T follicular helper cell (primary cell): Measurements from ENCODE around the gene SMG9.

ENCODE experiments used
- DNase-seq: peaks from one replicate; pipeline ENCODE4 v3.0.0-alpha.2; 2020; ENCODE audit warnings: low read depth
- total RNA-seq, 2 experiments: gene quantifications; one replicate each; lab custom pipeline; 2026; lab: John Stamatoyannopoulos, UW

SMG9 gene, protein sequence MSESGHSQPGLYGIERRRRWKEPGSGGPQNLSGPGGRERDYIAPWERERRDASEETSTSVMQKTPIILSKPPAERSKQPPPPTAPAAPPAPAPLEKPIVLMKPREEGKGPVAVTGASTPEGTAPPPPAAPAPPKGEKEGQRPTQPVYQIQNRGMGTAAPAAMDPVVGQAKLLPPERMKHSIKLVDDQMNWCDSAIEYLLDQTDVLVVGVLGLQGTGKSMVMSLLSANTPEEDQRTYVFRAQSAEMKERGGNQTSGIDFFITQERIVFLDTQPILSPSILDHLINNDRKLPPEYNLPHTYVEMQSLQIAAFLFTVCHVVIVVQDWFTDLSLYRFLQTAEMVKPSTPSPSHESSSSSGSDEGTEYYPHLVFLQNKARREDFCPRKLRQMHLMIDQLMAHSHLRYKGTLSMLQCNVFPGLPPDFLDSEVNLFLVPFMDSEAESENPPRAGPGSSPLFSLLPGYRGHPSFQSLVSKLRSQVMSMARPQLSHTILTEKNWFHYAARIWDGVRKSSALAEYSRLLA
- 43.4 to 49.3 reads per million in 2 experiments for total RNA-seq

DNA sequence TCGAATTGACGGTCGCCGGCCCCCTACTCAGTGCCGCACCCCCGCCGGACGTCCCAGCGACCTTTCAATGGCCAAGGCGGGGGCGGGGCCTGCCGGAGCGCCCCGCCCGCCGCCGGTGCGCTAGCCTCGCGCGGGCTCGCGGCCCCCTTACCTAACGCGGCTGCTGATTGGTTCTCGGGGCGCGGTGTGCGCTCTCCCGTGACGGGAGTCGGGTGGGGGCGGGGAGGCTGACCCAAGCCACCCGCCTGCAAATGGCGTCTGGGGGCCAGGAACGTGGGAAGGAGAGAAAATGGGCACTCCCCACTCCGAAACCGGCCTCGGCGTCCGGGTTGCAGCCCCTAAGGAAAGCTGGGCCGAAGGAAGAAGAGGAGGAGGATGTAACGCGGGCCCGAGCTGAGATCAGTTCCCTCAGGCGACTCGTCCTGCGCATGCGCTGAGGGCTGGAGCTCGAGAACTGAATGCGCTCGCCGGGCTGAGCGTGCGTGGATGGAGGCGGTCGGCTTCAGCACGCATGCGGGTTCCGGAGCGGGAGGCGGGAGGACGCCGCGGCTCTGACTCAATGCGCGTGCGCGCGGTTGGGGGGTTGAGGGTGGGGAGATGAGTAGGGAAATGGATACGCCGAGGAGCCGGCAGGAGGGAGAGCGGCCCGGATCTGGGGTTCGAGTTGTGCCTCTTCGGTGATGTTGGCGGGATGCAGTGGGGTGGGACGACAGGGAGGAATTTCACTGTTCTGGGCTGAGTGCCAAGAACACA lies at the start of gene SMG9:
Gene SMG9, minus strand, starts transcription at position 460 of the 753 bp plus-strand sequence. CDS start 4,221 bp downstream, outside the sequence.
- DNase-seq, result peak; percentile 98

DNA sequence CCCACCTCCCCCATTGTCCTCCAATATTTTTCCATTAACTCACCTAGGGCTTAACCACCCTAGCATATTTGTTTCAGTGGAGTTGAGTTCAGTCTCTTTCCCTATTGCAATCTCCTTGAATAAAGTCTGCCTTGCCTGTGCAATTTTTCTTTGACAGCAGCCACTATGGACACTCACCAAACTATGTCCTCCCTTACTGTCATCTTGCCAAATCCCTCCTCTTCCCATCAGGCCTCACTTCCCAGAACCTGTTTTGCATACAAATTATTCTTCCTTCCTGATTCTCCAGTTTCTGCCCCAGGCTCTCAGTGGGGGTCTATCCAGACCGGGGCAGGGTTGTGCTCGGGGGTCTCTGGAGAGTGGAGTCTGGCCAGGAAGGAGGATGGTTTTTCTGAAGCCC lies 49.7 kb upstream of the SMG9 start:
- DNase-seq, result no peak

DNA sequence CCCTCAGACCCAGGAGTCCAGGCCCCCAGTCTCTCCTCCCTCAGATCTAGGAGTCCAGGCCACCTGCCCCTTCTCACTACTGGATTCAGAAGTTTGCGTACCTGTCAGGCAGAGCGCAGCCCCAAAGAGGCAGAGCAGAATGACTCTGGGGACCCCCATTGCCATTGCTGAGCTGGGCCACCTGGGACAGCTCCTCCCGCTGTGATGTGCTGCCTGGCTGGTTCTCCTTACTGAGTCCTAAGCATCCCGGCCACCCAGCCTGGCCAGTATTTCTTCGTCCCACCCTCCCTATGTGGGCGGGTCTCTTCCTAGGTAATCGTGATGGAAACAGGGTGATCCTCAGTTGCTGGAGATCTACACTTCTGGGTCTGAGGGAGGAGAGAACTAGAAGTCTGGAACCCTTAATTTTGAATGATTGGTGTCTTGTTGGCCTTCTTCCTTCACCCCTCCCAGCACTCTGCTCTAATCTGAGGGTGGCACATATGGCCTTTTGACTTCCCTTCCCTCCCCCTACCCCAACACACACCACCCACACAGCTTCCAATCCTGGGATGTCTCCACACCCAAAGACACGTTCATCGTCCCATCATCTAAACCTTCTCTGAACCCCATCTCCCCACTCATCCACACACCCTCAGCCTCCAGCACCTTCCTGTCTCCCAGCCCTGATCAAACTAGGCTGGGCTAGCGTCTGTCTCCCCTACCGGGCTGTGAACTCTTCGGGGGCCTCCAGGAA lies 47.6 kb upstream of the SMG9 start, which contains the start of gene LYPD5:
Gene LYPD5, minus strand, starts transcription at position 232 of the 736 bp plus-strand sequence. Its CDS starts 67 bp downstream, at position 165.
- DNase-seq, result no peak

- no peak for DNase-seq
Measured at GRCh38 chr19:43799502-43800142, 44.9 kb upstream of the SMG9 start.

DNA sequence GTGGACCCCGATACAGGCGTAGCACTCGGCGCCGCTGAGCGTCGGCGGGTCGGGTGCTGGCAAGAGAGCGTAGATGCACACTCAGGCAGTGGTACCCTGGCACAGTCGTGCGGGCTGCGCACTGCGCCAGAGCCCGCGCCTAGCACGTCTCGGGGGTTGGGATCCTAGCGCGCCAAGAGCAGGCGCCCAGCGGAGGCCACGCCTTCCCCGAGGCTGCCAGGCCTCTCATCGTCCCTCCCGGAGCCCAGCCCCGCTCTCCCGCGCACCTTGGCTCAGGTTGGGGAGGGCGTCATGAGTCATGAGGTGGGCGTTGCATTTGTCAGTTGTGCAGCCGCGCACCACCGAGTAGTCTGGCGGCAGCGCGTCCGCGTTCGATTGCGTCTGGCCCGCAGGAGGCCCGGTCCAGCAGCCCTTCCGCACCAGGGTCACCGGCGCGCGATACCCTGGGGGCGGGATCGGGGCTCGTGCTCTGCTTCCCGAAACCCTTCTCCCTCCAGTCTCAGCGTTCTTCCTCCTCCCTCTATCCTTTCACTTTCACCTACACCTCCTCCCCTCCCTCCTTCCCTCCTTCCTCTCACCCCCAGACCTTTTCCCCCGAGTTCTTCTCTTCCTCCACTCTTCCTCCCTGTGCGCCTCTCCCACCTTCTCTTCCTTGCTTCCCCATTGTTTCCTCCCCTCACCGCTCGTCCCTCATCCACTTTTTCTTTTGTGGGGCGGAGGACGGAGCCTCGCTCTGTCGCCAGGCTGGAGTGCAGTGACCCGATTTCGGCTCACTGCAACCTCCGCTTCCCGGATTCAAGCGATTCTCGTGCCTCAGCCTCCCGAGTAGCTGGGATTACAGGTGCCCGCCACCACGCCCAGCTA lies 44.0 kb upstream of the SMG9 start:
- DNase-seq, result peak; percentile 37

- no peak for DNase-seq
Measured at GRCh38 chr19:43798026-43798545, 43.3 kb upstream of the SMG9 start.

DNA sequence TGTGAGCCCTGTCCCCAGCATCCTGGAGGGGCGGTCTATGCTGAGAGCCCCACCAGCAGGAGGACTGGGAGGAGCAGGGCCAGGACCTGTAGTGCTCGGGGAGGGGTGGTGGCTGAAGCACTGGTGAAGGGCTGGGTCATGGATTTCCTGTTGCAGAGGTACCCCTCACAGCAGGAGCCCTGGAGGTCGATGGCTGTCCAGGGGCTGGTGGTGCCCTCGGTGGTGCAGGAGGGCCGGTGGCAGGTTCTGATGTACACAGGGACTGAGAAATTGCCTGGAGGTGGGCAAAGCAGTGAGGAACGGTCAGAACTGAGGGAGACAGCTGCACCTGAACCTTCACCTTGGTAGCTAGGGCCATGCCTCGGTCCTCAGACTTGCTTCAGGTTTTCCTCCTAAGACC lies 42.8 kb upstream of the SMG9 start:
- no peak for DNase-seq

DNA sequence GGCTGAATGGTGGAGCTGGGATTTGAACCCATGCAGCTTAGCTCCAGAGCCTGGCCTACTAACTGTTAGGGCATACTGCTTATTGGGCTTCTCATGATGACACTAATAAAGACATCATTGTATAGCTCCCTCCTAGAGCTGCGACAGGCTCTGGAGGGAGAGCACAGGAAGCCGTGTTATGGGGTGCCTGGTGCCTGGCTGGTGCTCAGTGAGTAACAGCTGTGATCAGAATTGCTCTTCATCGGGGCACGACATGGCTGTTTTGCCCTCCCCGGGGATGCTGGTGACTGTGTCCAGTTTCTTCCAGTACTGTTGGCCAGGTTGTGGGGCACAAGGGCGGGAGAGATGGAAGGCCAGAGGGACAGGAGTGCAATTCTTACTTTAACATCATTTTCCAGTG lies 42.4 kb upstream of the SMG9 start:
- DNase-seq, result no peak

- DNase-seq, result no peak
Measured at GRCh38 chr19:43790587-43790986, 35.8 kb upstream of the SMG9 start.

GRCh38 chr19:43789029-43789428 lies 34.3 kb upstream of the SMG9 start:
- DNase-seq, result no peak

DNA sequence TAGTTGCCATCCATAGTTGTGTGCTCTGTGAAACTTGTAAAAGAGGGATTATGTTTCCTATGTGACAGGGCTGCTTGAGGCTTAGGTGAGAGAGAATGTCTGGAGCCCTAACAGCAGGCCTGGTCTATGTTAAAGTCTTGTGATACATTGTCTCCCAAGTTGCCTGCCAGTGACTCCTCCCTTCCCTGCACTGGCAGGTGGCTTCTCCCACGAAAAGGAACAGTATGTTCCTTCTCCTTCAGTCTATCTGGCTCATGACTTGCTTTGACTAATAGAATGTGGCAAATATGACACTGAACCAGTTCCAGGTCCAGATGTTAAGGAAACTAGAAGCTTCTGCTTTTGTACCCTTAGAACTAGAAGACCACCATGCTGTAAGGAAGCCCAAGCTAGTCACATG lies 31.9 kb upstream of the SMG9 start:
- no peak for DNase-seq

- peak; percentile 33 for DNase-seq
Measured at GRCh38 chr19:43784981-43785808, 30.4 kb upstream of the SMG9 start.

- DNase-seq, result peak; percentile 41
Measured at GRCh38 chr19:43784241-43784980, 29.6 kb upstream of the SMG9 start.

- DNase-seq, result no peak
Measured at GRCh38 chr19:43783636-43784035, 28.9 kb upstream of the SMG9 start.

DNA sequence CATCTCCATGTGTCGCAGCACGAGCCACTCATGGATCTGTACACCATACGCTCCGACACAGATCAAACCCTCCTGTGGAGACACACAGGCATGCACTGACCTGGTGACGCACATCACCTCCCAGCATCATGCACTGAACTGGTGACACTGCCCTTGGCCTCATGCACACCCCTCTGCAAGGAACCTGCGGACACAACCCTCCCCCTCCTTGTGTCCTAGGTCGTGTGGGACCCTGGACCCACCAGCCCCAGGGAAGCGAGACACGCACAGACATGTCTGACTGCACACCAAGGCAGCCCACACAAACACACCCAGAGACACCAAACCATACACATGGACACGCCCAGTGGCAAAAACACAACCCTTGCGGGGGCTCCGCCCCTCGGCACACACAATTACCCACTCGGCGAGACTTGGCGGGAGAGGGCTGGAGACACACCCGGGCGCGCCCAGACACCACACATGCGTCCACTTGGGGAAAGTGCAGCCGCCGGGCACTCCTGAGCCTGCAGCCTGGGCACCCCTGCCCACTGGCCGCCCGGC lies 28.0 kb upstream of the SMG9 start:
- no peak for DNase-seq

GRCh38 chr19:43782311-43782660 lies 27.5 kb upstream of the SMG9 start:
- no peak for DNase-seq

GRCh38 chr19:43781630-43782310 lies 27.0 kb upstream of the SMG9 start:
- DNase-seq, result no peak
